SK-N-SH (cell line): ENCODE data around the gene C14orf119. TPM values are rescaled to one million over a fixed set of nuclear protein-coding genes. Genes with fewer than 3 reads are reported as not detected.

Source experiments
- CTCF ChIA-PET: fragments of 300-600, 350-600 bp; formaldehyde crosslinking; extraction: SDS; loops from one replicate; lab custom pipeline; 2021; lab: Yijun Ruan, JAX
- POLR2A ChIA-PET: fragments of 350-600 bp; sonication (Branson Sonifier 250); formaldehyde crosslinking; extraction: SDS; loops from one replicate; lab custom pipeline; 2020; ENCODE audit warnings: antibody characterized with exemption, inconsistent platforms; lab: Yijun Ruan, JAX
- DNase-seq: peaks from one replicate; pipeline ENCODE4 v3.0.0; 2012
- H2AFZ ChIP-seq: fragments of 200-600 bp; sonication (generic); 2 replicates; pipeline ENCODE4 v1.8.1; 2016; ENCODE audit warnings: antibody characterized with exemption, mild to moderate bottlenecking, low read depth
- H3F3A ChIP-seq: fragments of 200-600 bp; sonication (generic); replicated peaks from 2 replicates; pipeline ENCODE3; 2016; ENCODE audit warnings: antibody characterized with exemption, mild to moderate bottlenecking; ENCODE audit not compliant: insufficient read depth
- H3K27ac ChIP-seq, 2 experiments: fragments of 200-500 bp in 1 of 2; fragments of 200-600 bp in 1 of 2; sonication (Bioruptor generic) in 1 of 2; sonication (generic), shearing (Covaris generic) in 1 of 2; 2 replicates each; pipeline versions ENCODE4 v1.5.1 to v1.6.1; 2014 to 2016; ENCODE audit warnings: low read depth in 2 of 2, inconsistent platforms in 1 of 2, low read length in 1 of 2, mild to moderate bottlenecking in 1 of 2, mixed read lengths in 1 of 2
- H3K27me3 ChIP-seq: fragments of 200-600 bp; sonication (generic), shearing (Covaris generic); 2 replicates; pipeline ENCODE4 v1.6.1; 2016; ENCODE audit warnings: mixed run types; ENCODE audit not compliant: insufficient read depth
- H3K36me3 ChIP-seq, 2 experiments: fragments of 200-500 bp in 1 of 2; fragments of 200-600 bp in 1 of 2; sonication (Bioruptor generic) in 1 of 2; sonication (generic) in 1 of 2; replicated peaks in 1 of 2; 2 replicates each; pipeline versions ENCODE3 to v1.5.1; 2014 to 2016; ENCODE audit warnings: low read length in 1 of 2, mild to moderate bottlenecking in 1 of 2; ENCODE audit not compliant: insufficient read depth in 2 of 2, control insufficient read depth in 1 of 2
- H3K4me1 ChIP-seq, 2 experiments: fragments of 200-500 bp in 1 of 2; fragments of 200-600 bp in 1 of 2; sonication (Bioruptor generic) in 1 of 2; sonication (generic), shearing (Covaris generic) in 1 of 2; 2 replicates each; pipeline versions ENCODE4 v1.5.1 to v1.6.1; 2014 to 2016; ENCODE audit warnings: low read depth in 1 of 2, low read length in 1 of 2, mixed run types in 1 of 2; ENCODE audit not compliant: insufficient read depth in 2 of 2, control insufficient read depth in 1 of 2
- H3K4me2 ChIP-seq: fragments of 200-600 bp; sonication (generic), shearing (Covaris generic); 2 replicates; pipeline ENCODE4 v1.6.1; 2017; ENCODE audit warnings: mixed run types
- H3K4me3 ChIP-seq, 2 experiments: fragments of 200-500 bp in 1 of 2; fragments of 200-600 bp in 1 of 2; sonication (Bioruptor generic) in 1 of 2; sonication (generic), shearing (Covaris generic) in 1 of 2; 2 replicates each; pipeline versions ENCODE4 v1.5.1 to v1.8.1; 2014 to 2016; ENCODE audit warnings: low read depth in 2 of 2, inconsistent platforms in 1 of 2, low read length in 1 of 2, mild to moderate bottlenecking in 1 of 2, mixed read lengths in 1 of 2, moderate library complexity in 1 of 2
- H3K79me2 ChIP-seq: fragments of 200-600 bp; sonication (generic); 2 replicates; pipeline ENCODE4 v1.8.1; 2017; ENCODE audit warnings: mild to moderate bottlenecking; ENCODE audit not compliant: insufficient read depth
- H3K9ac ChIP-seq: fragments of 200-600 bp; sonication (generic); 2 replicates; pipeline ENCODE4 v1.6.1; 2017; ENCODE audit warnings: mixed run types
- H3K9me2 ChIP-seq: fragments of 200-600 bp; sonication (generic); 2 replicates; pipeline ENCODE4 v1.6.1; 2017; ENCODE audit warnings: mixed run types
- H3K9me3 ChIP-seq: fragments of 200-600 bp; sonication (generic); 2 replicates; pipeline ENCODE4 v1.6.1; 2017; ENCODE audit warnings: mixed run types, mild to moderate bottlenecking, moderate library complexity
- H4K20me1 ChIP-seq: fragments of 200-600 bp; sonication (generic); 2 replicates; pipeline ENCODE4 v1.6.1; 2017; ENCODE audit warnings: mild to moderate bottlenecking, mixed run types; ENCODE audit not compliant: insufficient read depth
- ELF1 ChIP-seq: IDR thresholded peaks from 2 replicates; pipeline ENCODE4 v1.4.0; 2012
- EP300 ChIP-seq, 2 experiments: IDR thresholded peaks; 2 replicates each; pipeline versions ENCODE4 v1.4.0 to v1.6.1; 2012; ENCODE audit warnings: borderline replicate concordance in 1 of 2, low read depth in 1 of 2, low read length in 1 of 2
- EZH2phosphoT487 ChIP-seq: fragments of 200-600 bp; sonication (generic); IDR thresholded peaks from 2 replicates; pipeline ENCODE4 v1.6.1; 2017; ENCODE audit warnings: low read depth, mixed run types, mild to moderate bottlenecking, antibody characterized with exemption, moderate library complexity, borderline replicate concordance
- FOXJ3 ChIP-seq: sonication (generic); formaldehyde crosslinking; IDR thresholded peaks from 2 replicates; pipeline ENCODE4 v1.5.1; 2020; ENCODE audit warnings: mild to moderate bottlenecking, missing genetic modification reagents
- FOXM1 ChIP-seq: IDR thresholded peaks from 2 replicates; pipeline ENCODE4 v1.4.0; 2012; ENCODE audit warnings: low read depth, mild to moderate bottlenecking
- GABPA ChIP-seq: IDR thresholded peaks from 2 replicates; pipeline ENCODE4 v1.4.0; 2012; ENCODE audit warnings: low read depth, mild to moderate bottlenecking
- JUND ChIP-seq: IDR thresholded peaks from 2 replicates; pipeline ENCODE4 v1.4.0; 2012
- NRF1 ChIP-seq: IDR thresholded peaks from 2 replicates; pipeline ENCODE4 v1.6.1; 2012; ENCODE audit warnings: low read depth, mild to moderate bottlenecking, low read length
- RCOR1 ChIP-seq: fragments of 150-350 bp; IDR thresholded peaks from 2 replicates; pipeline ENCODE4 v1.6.1; 2017; ENCODE audit warnings: antibody characterized with exemption, low read length
- RFX5 ChIP-seq: IDR thresholded peaks from 2 replicates; pipeline ENCODE4 v1.6.1; 2012; ENCODE audit warnings: mild to moderate bottlenecking, improper control_type of control experiment, low read length
- RXRA ChIP-seq: IDR thresholded peaks from 2 replicates; pipeline ENCODE4 v1.4.0; 2012; ENCODE audit warnings: low read depth, mild to moderate bottlenecking, borderline replicate concordance
- SIN3A ChIP-seq: IDR thresholded peaks from 2 replicates; pipeline ENCODE4 v1.6.1; 2012; ENCODE audit warnings: low read depth, mild to moderate bottlenecking, low read length, moderate library complexity, borderline replicate concordance
- TCF12 ChIP-seq: IDR thresholded peaks from 2 replicates; pipeline ENCODE4 v1.4.0; 2012
- TEAD4 ChIP-seq: IDR thresholded peaks from 2 replicates; pipeline ENCODE4 v1.4.0; 2012; ENCODE audit warnings: mild to moderate bottlenecking, borderline replicate concordance; ENCODE audit not compliant: insufficient read depth
- YY1 ChIP-seq: IDR thresholded peaks from 2 replicates; pipeline ENCODE4 v1.4.0; 2012; ENCODE audit warnings: low read depth, mild to moderate bottlenecking
- WGBS: methylation state at CpG from one replicate; pipeline ENCODE4 v1.1.6; 2017; ENCODE audit warnings: low lambda C conversion rate; 5-methylcytosine and 5-hydroxymethylcytosine counted together
- polyA plus RNA-seq, 3 experiments: library from polyadenylated mRNA; depleted of rRNA; stranded (reverse); fragments of >200 nt; gene quantifications; 2 replicates each; pipeline ENCODE4 v1.2.3, GENCODE V29; 2012
- TF ChIP-seq, protein P1 (sequence below): IDR thresholded peaks from 2 replicates; pipeline ENCODE4 v1.6.1; 2012; ENCODE audit warnings: mild to moderate bottlenecking, low read depth, low read length, moderate library complexity
- TF ChIP-seq, protein P2 (sequence below): IDR thresholded peaks from 2 replicates; pipeline ENCODE4 v1.4.0; 2012; ENCODE audit warnings: low read depth, borderline replicate concordance
- TF ChIP-seq, protein P3 (sequence below): IDR thresholded peaks from 2 replicates; pipeline ENCODE4; 2012
- TF ChIP-seq, protein P4 (sequence below): fragments of 150-350 bp; IDR thresholded peaks from 2 replicates; pipeline ENCODE4 v1.6.1; 2017; ENCODE audit warnings: antibody characterized with exemption, low read length, low read depth, borderline replicate concordance

The C14orf119 gene
- polyA plus RNA-seq, 1 of the 3 experiments (the other 2 are of a cell fraction), result 55.2 TPM

DNA sequence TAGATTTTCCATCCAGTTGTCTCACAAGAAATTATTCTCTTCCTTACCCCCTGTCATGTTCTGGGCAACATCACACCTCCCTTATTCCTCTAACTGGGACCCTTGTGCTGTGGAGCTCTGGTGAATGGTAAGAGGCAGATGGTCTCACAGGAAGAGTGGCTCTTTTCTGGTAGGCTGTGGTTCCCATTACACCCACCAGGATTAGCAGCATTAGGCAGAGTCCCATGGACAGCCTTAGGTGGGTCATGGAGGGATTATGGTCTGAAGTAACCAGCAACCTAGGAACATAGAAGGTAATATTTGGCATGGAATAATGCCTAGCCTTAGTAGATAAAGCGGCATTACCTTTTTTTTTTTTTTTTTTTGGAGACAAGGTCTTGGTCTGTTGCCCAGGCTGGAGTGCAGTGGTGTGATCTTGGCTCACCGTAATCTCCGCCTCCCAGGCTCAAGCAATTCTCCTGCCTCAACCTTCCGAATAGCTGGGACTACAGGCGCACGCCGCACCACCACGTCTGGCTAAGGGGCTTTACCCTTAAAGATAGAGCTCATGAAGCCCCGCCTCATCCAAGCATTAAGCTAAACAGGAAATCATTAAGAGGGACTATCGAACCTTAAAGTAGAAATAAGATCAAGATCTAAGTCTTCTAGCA lies 4.0 kb downstream of the C14orf119 start:
- no peak for DNase-seq
- Histone ChIP-seq H4K20me1 (peaks cover 33% of the 10 kb centered on the region), H3K9me3 (no peaks in the 10 kb centered on the region)

More for the DNA sequence above, 4.0 kb downstream of the C14orf119 start:
- Histone ChIP-seq H3K4me1 (peaks cover 3 to 14% of the 10 kb centered on the region in 2 experiments; a peak in 2 of 4 replicates), H3K27ac (no peak overlapping the region), H3F3A (no peaks in the 10 kb centered on the region), H3K9me2 (no peaks in the 10 kb centered on the region), H3K4me3 (no peak overlapping the region), H3K79me2 (peaks cover 40% of the 10 kb centered on the region), H3K27me3 (no peaks in the 10 kb centered on the region), H3K9ac (no peak overlapping the region), H3K4me2 (no peak overlapping the region), H3K36me3 (peaks cover 20 to 22% of the 10 kb centered on the region in 2 experiments), H2AFZ (no peak overlapping the region)
- TF ChIP-seq RFX5 (no peak), RXRA (no peak), EZH2phosphoT487 (no peak), RCOR1 (no peak), TCF12 (no peak), EP300 (IDR thresholded peaks at IDR 0.05; ENCODE audit: borderline replicate concordance in 1 of 2, low read depth in 1 of 2, low read length in 1 of 2) (no peak), NRF1 (no peak), SIN3A (no peak), JUND (no peak), TEAD4 (no peak), GABPA (no peak), FOXM1 (no peak), ELF1 (no peak), YY1 (no peak), FOXJ3 (CRISPR knock-in tag) (no peak)
- TF ChIP-seq, protein P1, sequence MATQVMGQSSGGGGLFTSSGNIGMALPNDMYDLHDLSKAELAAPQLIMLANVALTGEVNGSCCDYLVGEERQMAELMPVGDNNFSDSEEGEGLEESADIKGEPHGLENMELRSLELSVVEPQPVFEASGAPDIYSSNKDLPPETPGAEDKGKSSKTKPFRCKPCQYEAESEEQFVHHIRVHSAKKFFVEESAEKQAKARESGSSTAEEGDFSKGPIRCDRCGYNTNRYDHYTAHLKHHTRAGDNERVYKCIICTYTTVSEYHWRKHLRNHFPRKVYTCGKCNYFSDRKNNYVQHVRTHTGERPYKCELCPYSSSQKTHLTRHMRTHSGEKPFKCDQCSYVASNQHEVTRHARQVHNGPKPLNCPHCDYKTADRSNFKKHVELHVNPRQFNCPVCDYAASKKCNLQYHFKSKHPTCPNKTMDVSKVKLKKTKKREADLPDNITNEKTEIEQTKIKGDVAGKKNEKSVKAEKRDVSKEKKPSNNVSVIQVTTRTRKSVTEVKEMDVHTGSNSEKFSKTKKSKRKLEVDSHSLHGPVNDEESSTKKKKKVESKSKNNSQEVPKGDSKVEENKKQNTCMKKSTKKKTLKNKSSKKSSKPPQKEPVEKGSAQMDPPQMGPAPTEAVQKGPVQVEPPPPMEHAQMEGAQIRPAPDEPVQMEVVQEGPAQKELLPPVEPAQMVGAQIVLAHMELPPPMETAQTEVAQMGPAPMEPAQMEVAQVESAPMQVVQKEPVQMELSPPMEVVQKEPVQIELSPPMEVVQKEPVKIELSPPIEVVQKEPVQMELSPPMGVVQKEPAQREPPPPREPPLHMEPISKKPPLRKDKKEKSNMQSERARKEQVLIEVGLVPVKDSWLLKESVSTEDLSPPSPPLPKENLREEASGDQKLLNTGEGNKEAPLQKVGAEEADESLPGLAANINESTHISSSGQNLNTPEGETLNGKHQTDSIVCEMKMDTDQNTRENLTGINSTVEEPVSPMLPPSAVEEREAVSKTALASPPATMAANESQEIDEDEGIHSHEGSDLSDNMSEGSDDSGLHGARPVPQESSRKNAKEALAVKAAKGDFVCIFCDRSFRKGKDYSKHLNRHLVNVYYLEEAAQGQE, result no peak
- TF ChIP-seq, protein P2, sequence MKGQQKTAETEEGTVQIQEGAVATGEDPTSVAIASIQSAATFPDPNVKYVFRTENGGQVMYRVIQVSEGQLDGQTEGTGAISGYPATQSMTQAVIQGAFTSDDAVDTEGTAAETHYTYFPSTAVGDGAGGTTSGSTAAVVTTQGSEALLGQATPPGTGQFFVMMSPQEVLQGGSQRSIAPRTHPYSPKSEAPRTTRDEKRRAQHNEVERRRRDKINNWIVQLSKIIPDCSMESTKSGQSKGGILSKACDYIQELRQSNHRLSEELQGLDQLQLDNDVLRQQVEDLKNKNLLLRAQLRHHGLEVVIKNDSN, result no peak
- TF ChIP-seq, protein P3, sequence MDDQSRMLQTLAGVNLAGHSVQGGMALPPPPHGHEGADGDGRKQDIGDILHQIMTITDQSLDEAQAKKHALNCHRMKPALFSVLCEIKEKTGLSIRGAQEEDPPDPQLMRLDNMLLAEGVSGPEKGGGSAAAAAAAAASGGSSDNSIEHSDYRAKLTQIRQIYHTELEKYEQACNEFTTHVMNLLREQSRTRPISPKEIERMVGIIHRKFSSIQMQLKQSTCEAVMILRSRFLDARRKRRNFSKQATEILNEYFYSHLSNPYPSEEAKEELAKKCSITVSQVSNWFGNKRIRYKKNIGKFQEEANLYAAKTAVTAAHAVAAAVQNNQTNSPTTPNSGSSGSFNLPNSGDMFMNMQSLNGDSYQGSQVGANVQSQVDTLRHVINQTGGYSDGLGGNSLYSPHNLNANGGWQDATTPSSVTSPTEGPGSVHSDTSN, result no peak
- TF ChIP-seq, protein P4, sequence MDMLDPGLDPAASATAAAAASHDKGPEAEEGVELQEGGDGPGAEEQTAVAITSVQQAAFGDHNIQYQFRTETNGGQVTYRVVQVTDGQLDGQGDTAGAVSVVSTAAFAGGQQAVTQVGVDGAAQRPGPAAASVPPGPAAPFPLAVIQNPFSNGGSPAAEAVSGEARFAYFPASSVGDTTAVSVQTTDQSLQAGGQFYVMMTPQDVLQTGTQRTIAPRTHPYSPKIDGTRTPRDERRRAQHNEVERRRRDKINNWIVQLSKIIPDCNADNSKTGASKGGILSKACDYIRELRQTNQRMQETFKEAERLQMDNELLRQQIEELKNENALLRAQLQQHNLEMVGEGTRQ, result no peak
- WGBS, result over 99% methylated on average over 10 of the region's 10 CpGs
- ChIA-PET CTCF (interaction anchor here (0.7 to 1.7 kb wide), 7 partner anchors 14 to 779 kb away, joined by 3 to 7 read pairs (median 3); no protein-coding TSS in a partner anchor), POLR2A (interaction anchor here (0.7 kb wide), 1 partner anchor 9 kb away, joined by 3 read pairs; no protein-coding TSS in a partner anchor)
